HG02642 (cell line): ENCODE measurements around the gene HINT2.

Source experiments
- ATAC-seq: cut with Tn5 transposase; IDR thresholded peaks from one replicate; pipeline ENCODE4 v1.9.1; 2021; ENCODE audit warnings: mild to moderate bottlenecking; ENCODE audit not compliant: unreplicated experiment, poor library complexity

HINT2 gene

DNA sequence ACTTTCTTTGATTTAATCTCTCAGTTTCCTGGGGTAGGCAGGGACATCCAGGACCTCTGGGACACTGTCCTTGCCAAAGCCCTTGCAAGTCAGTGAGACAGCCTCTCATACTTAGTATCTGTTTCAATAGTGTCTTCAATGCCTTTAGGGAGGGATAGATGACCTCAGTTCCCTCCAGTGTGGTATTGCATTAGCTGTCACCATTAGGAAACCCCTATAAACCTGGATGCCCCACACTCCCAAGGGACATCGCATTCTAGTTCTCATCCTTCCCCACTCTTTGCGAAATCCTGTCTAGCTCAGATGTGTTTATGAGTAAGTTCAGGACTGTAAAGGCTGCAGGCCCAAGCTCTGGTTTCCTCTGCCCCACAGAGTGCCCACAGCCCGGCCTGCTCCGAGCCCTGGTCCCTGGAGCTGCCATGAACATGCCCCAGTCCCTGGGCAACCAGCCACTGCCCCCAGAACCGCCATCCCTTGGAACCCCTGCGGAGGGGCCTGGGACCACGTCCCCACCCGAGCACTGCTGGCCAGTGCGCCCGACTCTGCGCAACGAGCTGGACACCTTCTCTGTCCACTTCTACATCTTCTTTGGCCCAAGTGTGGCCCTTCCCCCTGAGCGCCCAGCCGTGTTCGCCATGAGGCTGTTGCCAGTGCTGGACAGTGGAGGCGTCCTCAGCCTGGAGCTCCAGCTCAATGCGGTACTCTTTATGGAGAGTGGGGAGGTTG is 27.3 kb upstream of the HINT2 start:
- peak; percentile 12 for ATAC-seq

DNA sequence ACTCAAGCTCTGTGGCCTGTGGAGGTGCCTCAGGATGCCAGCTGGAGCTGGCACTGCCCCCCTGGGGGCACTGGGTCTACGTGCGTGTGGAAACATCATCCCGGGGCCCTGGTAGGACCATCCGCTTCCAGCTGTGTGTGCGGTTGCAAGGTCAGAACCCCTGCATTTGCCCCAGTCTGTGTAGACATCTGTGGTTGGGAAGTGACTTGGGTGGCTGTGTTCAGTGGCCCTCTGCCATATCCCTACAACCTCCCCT is 26.7 kb upstream of the HINT2 start:
- no peak for ATAC-seq

DNA sequence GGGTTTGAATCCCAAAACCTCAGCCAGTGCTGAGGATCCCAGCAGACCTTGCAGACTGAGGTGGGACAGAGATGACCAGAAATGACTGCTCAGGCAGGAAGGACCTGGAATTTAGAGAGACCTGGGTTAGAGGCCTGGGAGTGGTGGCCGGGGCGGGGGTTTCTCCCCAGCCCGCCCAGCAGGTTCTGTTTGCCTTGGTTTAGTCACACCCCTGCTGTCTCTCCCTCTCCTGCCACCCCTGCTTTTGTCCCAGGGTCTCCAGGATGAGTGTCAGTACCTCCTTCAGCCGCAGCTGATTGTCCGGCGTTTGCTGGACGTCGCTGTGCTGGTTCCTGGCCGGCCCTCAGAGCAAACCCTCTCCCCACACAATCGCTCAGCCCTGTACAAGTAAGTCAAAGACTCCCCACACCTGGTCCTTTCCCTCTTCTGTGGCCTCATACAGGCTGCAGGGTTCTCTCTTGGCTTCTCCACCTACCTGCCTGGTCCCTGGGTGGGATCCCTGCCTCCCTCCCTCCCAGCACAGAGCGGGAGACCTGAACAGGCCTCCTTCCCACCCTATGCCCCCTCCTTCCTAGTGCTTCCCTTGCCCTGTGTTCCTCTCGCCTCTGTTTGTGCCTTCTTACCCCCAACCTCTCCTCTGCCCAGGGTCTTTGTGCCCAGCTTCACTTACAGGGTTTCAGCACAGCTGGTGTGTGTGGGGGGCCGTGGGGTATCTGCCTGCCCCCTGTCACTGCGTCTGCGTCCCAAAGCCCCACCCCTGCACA is 26.2 kb upstream of the HINT2 start:
- no peak for ATAC-seq

DNA sequence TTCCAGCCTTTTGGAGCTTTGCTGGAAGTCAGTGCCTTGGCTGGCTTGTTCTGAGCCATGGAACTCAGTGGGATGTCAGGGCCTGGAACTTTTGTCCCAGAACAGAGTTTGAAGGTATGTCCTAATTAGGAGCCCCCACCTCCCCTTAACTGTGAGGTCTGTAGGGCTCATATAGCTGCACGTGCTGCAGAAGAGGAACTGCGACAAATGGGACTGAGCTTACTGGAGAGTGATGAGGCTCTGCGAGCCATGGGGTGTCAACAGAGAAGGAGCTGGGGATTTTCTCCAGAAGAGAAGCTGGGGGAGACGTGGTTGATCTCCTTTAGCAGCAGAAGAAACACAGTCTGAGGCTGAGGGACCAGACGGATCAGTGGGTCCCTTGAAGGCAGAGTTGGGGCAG is 25.1 kb upstream of the HINT2 start:
- no peak for ATAC-seq

DNA sequence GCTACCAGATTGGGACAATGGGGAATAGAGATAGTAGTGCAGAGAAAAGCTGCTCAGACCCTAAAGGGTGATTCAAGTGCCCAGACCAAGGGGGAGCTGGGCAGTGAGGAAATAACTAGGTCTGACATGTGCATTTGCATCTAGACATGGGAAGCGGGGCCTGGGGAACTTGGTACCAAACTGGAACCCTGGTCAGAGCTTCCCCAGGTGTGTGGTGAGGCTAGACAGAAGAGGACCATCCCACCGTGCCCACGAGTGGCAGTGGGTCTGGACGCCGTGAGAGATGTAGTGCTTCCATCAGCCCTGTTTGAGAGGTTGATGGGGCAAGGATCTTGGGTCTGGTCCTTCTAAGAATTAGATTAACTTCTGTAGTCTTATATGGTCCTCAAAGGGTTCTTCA is 21.8 kb upstream of the HINT2 start:
- ATAC-seq, result no peak

DNA sequence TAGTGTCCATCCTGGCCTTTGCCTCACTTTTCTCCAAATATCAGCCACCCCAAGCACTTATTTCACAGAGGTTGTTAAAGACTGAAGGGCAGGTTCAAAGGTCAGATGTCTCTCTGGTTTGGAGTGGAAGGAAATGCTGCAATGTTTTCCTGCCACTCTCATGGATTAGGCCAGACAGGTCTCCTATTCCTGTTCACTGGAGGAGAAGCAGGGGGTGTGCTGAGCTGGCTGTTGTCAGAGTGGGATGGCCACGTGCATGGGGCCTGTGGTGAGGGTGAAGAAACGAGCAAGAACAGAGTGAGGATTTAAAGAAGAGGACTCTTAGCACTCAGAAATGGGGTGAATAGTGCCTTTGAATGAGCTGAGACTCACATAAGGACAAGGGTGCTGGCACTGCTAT is 20.9 kb upstream of the HINT2 start:
- ATAC-seq, result no peak

DNA sequence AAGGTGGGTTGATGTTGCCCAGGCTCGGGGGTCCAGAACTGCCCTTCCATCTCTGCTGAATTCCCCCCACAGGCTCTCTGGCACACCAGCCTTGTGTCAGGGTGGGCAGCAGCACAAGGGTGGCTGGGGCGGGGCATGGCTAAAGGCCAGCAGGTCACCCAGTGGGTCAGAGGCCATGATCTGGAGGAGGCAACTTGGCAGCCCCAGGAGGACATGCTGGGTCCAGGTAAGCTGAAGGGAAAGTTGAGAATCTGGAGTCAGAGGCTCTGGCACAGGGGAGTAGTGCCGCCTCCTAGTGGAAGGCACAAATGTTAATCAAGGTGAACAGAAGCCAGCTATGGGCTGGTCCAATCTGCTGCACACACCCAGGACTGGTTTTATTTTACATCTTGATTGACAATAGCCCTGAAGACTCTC is 20.4 kb upstream of the HINT2 start:
- no peak for ATAC-seq

DNA sequence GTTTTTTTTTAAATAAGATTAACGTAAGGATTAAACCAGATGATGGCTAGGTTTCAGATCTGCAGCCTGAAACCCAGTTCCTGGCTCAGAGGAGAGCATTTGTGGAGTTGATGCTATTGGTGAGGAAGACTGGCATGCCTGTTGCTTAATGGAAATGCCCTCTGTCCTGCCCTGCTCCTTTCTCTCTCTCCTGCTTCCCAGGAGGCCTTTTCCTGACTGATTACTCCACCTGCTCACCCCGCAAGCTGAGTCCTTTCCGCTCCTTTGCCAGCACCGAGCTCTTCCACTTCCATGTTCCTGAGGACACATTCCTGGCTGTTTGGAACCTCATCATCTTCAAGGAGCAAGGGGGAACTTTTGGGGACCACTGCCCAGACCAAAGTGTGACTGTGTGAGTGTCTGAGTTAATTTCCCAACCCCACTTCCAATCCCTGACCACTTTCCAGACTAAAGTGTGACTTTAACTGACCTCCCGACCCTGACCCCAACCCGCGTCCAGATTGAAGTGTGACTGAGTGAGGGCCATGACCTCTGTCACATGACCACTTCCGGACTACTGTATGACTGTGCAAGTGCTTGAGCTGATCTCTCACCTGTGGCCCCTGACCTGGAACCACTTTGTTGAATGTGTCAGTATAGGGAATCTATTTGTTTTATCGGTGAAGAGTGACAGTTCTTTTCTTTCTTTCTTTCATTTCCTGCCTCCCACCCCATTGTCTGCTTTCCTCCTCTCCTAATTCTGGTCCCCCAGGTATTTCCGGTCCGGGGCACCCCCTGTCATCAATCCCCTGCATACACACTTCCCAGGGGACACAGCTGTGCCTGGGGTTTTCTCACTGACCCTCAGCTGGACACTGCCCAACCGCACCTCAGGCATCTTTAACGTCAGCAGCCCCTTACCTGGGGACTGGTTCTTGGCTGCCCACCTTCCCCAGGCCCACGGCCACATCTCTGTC is 19.7 kb upstream of the HINT2 start:
- ATAC-seq, result no peak

DNA sequence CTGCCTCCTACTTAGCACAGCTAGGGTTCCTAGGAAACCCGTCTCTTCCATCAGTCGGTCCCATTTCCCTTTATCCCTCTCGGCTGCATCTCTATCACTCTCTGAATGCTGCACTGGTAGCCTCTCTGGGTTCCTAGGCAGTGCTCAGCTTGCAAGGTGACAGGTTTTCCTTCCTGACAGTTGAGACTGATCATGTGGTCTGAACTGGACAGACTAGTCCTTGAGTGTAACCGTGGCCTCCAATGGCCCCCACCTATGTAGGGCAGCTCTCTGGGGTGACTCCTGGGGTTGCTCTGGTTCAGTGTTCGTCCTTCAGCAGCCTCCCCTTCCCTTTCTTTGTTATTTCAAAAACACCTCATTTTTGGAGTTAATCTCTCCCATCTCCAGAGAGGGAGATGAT is 18.0 kb upstream of the HINT2 start:
- no peak for ATAC-seq

DNA sequence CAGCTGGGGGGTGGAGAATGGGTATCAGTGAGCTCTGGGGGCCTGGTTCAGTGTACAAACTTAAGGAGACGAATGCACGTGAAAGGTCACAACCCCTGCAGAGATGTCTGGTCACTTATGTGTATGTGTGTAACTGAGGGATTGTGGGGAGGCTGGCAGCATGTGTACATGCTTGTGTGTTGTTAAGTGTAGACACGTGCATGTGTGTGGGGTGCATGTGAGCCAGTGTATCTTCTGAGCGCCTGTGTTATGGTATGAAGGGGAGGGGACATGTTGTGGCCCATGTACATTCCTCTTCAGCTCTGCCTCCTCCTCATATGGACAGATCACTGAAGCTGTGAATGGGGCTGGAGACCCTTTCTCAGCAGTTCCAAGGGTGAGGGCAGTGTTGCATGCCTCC is 16.2 kb upstream of the HINT2 start:
- ATAC-seq, result no peak

DNA sequence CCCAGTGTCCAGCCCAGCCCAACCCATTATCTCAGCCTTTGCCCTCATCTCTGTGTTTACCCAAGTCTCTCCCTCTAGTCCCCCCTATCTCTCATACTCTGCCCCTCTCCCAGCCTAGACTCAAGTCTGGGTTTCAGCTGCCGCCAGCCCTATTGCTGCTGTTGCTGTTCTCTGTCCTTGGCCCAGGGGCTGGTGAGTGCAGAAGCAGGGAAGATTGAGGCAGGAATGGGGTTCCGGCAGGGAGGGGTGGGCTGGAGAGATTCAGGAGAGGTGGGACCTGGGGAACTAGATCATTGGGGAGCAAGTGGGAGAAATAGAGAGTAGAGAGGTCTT is 14.9 kb upstream of the HINT2 start:
- no peak for ATAC-seq

DNA sequence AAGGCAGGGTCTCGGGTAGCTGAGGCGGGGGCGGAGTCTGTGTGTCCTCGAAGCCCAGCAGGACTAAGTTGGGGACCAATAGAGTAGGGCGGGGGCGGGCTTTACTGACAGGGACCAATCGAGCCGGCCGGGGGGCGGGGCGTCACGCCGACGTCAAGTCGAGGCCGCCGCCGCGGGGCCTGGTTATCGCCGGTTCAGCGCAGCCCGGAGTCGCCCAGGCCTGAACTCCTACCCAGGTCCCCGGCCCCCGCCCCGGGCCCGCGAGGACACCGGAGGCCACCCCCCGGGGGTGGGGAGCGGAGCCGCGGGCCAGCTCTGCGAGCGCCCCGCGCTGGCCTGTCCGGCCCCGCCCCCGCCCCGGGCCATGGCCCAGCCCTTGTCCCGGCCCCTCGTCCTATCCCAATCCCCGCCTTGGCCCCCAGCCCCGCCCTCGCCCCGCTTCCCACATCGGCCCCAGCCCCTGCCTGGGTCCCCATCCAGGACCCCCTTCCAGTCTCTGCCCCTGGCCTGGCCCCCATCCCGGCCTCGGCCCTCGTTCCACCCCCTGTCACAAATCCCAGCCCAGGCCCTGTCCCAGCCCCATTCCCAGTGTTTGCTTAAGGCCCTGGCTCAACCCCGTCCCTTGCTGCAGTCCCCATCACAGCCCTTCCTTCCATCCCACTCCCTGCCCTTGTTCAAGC is 14.4 kb upstream of the HINT2 start, which contains the start of gene TMEM8B:
TMEM8B (plus strand) TSS at position 145 of the 680 bp plus-strand sequence; CDS start at position 365, 220 bp downstream.
- peak; percentile 83 for ATAC-seq

DNA sequence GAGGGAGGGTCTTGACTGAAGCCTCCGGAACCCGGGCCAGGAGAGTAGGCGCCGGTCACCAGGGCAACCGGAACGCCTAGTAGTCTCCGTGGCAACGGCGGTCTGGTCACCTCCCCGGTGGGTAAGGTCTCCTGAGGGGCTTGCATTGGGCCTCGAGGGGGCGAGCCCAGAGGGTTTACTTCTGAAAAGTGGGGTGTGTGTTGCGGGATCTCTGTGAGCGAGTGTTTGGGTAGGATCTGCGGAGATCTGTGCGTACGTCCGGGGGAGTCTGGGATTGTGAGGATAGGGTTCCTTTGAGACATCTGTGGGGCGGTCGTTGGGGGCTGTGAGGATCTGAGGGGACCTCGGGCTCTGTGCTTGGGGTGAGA is 13.9 kb upstream of the HINT2 start, which contains the start of gene FAM221B:
FAM221B (minus strand) TSS at position 17 of the 368 bp plus-strand sequence. CDS start 2,571 bp downstream, outside the sequence.
- no peak for ATAC-seq

DNA sequence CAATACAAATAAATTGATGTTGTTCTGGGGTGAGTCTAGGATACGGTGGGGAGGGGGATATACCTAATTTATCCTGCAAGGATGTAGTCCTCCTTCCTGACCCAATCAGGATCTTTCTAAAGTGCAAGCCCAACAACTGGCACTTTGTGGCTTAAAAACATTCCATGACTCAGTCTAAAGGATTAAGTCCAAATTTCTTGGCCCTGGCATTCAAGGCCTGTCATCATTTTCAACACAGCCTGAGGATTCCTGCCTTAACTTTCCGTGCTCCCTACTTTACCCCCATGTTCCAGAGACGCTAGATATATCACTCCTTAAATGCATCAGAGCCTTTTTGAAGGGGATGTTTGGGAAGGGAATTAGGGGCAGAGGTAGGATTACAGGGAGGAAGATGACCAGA is 12.6 kb upstream of the HINT2 start:
- ATAC-seq, result no peak

DNA sequence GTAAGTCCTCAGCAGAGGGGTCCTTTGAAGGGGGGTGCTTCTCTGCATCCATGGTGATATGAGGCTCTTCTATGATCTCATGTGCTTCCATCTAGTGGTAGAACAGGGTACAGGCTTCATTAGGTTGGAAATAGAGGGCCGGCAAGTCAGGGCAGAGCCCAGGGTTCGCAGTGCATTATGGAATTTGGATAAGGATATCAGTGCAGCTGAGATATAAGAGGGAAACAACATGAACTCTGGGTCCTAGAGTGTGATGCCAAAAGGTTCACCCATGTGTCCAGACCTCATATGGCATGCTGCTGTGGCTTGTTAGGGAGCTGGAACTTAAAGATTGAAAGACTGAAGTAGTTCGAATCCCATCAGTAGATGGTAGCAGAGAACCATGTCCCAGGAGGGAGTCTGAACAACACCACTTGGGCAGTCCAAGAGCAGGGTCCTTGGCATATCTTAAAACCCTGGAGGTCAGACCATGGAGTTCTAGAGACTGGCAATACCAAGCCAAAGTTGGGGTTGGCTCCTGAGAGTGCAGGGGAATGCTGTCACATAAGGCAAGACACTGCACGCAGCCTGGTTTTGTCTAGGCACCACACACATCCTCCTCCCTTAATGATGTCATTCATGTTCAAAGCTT is 11.3 kb upstream of the HINT2 start:
- ATAC-seq, result peak; percentile 38

DNA sequence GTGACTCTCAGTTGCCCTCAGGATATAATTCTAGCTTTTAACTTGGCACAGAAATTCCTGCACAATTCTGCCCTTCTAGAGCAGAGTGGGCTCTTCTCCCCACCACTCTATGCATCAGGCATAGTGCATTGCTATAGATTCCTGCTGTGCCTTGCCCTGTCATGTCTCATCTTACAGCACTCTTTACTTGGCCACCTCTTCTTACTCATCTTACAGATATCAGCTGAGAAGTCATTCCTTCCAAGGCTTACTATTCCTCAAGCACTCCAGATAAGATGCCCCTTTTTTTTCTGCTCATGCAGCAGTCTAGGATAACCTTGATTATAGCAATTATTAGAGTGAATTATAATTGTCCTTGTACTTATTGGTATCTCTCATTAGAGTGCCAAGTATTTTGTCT is 8.1 kb upstream of the HINT2 start:
- no peak for ATAC-seq

DNA sequence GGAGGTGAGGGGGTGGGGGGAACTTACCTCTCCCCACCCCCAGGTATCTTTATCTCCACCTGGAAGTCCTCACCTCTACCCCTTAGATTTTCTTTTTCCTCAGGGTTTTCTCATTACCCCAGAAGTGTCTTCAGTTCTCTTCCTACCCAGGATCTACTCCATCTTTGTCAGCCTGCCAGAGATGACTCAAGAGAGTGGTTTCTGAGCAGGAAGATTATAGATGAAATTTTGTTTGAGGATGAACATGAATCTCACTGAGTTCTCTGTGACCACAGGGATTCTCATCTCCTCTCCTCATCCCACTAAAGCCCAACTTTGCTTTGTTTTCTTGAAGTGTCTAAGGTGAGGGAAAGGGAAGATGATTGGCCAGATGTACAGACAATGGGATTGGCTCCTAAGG is 5.2 kb upstream of the HINT2 start:
- ATAC-seq, result no peak

DNA sequence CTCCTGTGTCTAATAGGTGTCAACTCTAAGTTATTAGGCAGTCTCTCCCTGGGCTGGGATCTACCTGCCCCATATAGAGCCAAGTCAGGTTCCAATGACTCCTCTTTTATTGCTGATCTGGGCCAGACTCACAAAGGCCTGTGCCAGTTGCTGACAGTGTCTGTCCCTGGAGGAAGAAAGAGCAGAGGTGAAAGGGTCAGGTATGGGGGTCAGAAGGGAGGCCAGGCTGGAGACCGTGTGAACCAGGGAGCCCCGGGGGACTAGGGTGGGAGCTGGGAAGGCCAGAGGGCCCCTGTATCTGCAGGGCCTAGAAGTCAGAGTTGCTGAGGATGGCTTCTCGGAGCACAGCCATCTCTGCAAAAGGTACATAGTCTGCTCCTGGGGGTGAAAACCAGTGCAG is 3.5 kb upstream of the HINT2 start:
- ATAC-seq, result no peak

DNA sequence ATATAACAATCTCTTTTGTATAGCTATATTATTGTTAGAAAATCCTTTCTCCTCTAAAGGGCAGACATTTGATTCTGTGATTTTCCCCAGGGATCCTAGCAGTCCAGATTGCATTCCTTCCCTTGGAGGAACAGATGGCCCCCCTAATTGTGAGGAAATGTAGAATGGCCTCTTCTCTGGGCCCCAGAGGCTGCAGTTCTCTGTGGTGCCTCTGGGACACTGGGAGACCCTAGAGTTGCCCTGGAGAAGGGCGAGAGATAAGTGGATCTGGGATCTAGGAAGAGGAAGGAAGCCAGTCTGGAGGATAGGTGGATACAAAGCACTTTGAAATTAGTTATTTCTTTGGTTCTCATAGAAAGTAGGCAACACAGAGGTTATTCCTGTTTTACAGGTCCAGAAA is 1.9 kb upstream of the HINT2 start:
- no peak for ATAC-seq
